Upper lobe of left lung (tissue), 6 donors: Measurements from ENCODE around the gene KCNMA1. TPM values are rescaled to one million over a fixed set of nuclear protein-coding genes. Genes with fewer than 3 reads are reported as not detected.
A peak's percentile ranks its signal among the peaks of the same experiment; 100 is the strongest.

Experiments
- ATAC-seq, 2 donors: fragments of 200-7000 bp; cut with Tn5 transposase; one replicate each; pipeline ENCODE4 v1.9.1; 2022; ENCODE audit warnings: mild to moderate bottlenecking in 2 of 2, moderate library complexity in 2 of 2; ENCODE audit not compliant: low FRiP score in 2 of 2
- DNase-seq, 2 donors: peaks; one replicate each; pipeline ENCODE4 v3.0.0-alpha.2; 2019 to 2020
- H3K27ac ChIP-seq, 4 donors: fragments of 200-600 bp; sonication (generic); one replicate each; pipeline ENCODE4 v1.5.1; 2016 to 2019
- H3K27me3 ChIP-seq, 4 donors: fragments of 200-600 bp; sonication (generic); one replicate each; pipeline ENCODE4 v1.5.1; 2017 to 2019
- H3K36me3 ChIP-seq, 4 donors: fragments of 200-600 bp; sonication (generic); one replicate each; pipeline ENCODE4 v1.5.1; 2016 to 2019
- H3K4me1 ChIP-seq, 4 donors: fragments of 200-600 bp; sonication (generic); one replicate each; pipeline ENCODE4 v1.5.1; 2018 to 2019
- H3K4me3 ChIP-seq, 4 donors: fragments of 200-600 bp; sonication (generic); one replicate each; pipeline ENCODE4 v1.5.1; 2017 to 2019; ENCODE audit warnings: mild to moderate bottlenecking in 2 of 4, moderate library complexity in 1 of 4
- H3K9me3 ChIP-seq, 4 donors: fragments of 200-600 bp; sonication (generic); one replicate each; pipeline ENCODE4 v1.5.1; 2018 to 2019
- EP300 ChIP-seq, 4 donors: sonication (generic); formaldehyde crosslinking; IDR thresholded peaks; one replicate each; pipeline ENCODE4 v1.5.1; 2017; ENCODE audit warnings: antibody characterized with exemption in 4 of 4, control low read depth in 2 of 4
- POLR2A ChIP-seq, 4 donors: fragments of 450-650 bp; IDR thresholded peaks; one replicate each; pipeline ENCODE4 v1.5.1; 2016 to 2017; ENCODE audit warnings: antibody characterized with exemption in 4 of 4, mild to moderate bottlenecking in 2 of 4
- POLR2AphosphoS5 ChIP-seq, 2 donors: sonication (generic); formaldehyde crosslinking; IDR thresholded peaks; one replicate each; pipeline ENCODE4 v1.5.1; 2017; ENCODE audit warnings: antibody characterized with exemption in 2 of 2
- WGBS, 2 donors: methylation state at CpG; one replicate each; pipeline ENCODE4 v1.1.5; 2017 to 2018; 5-methylcytosine and 5-hydroxymethylcytosine counted together
- total RNA-seq, 6 donors: library from RNA; depleted of rRNA in 4 of 6; stranded (reverse); fragments of >200 nt in 4 of 6; gene quantifications; one replicate each; pipeline versions ENCODE4 v1.1.0 to v1.2.1, GENCODE V29; 2016 to 2021
- TF ChIP-seq, protein P1 (sequence below), 6 experiments: fragments of 450-650 bp in 4 of 6; fragments of 200-600 bp in 2 of 6; sonication (generic) in 2 of 6; IDR thresholded peaks; one replicate each; pipeline ENCODE4 v1.5.1; 2016 to 2019; ENCODE audit warnings: antibody characterized with exemption in 6 of 6
- donor health status: DM: no; HTN: no; CAD: no; lungs with moderate emphysema.
- donor health status: DM: no; HTN: yes; CAD: no; lungs with severe emphysema.

KCNMA1 gene
- total RNA-seq, 6 donors from 2014 or later: 5.8 to 107 (median 22.0) TPM

DNA sequence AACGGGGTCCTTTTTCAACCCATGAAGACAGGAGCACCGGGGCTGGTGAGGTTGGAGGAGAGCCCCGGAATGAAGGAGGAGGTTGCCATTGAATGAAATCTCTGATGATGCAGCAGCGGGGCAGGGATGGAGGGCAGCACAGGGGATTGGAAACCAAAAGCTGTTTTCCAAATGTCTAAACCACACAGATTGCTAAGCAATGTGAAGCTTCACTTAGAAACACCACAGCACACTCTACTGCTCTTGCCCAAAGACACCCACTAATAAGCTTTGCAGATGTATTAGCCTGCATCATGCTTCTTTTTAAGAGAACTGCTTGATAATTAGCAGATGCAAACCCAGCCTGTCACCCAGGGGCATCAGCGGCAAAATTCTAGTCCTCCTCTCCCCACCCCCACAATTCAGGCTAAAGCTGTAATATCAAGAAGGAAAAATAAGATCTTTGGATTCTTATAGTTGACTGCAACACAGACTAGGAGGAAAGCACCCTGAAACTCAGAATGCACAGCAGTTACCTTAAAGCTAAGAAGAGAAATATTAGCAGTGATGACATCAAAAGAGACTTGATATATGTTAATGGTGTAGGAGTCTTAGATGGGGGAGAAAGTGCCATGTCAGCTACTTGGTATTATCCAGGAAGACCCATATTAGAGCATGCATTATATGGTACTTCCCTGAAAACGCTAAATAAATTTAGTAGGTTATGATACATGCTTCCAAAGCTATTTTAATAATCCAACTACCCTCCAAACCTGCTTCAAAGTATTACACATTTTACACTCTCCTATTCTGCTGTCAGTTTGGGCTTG is 666.7 kb downstream of the KCNMA1 start:
- no peak overlapping the region for H3K4me3 ChIP-seq
- WGBS, 2 donors: 75 to 81% methylated on average over 6 of the region's 6 CpGs
- no peaks in the 10 kb centered on the region for H3K27me3 ChIP-seq
- no peaks in the 10 kb centered on the region for H3K36me3 ChIP-seq
- TF ChIP-seq, protein P1, sequence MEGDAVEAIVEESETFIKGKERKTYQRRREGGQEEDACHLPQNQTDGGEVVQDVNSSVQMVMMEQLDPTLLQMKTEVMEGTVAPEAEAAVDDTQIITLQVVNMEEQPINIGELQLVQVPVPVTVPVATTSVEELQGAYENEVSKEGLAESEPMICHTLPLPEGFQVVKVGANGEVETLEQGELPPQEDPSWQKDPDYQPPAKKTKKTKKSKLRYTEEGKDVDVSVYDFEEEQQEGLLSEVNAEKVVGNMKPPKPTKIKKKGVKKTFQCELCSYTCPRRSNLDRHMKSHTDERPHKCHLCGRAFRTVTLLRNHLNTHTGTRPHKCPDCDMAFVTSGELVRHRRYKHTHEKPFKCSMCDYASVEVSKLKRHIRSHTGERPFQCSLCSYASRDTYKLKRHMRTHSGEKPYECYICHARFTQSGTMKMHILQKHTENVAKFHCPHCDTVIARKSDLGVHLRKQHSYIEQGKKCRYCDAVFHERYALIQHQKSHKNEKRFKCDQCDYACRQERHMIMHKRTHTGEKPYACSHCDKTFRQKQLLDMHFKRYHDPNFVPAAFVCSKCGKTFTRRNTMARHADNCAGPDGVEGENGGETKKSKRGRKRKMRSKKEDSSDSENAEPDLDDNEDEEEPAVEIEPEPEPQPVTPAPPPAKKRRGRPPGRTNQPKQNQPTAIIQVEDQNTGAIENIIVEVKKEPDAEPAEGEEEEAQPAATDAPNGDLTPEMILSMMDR (IDR thresholded peaks at IDR 0.05): no peak
- no peak for TF ChIP-seq POLR2A (IDR thresholded peaks at IDR 0.05)
- TF ChIP-seq EP300 (IDR thresholded peaks at IDR 0.05): no peak
- TF ChIP-seq POLR2AphosphoS5 (IDR thresholded peaks at IDR 0.05): no peak
- no peak overlapping the region for H3K27ac ChIP-seq
- DNase-seq (no peak), ATAC-seq (no peak)
- no peaks in the 10 kb centered on the region for H3K9me3 ChIP-seq
- H3K4me1 ChIP-seq: no peaks in the 10 kb centered on the region

DNA sequence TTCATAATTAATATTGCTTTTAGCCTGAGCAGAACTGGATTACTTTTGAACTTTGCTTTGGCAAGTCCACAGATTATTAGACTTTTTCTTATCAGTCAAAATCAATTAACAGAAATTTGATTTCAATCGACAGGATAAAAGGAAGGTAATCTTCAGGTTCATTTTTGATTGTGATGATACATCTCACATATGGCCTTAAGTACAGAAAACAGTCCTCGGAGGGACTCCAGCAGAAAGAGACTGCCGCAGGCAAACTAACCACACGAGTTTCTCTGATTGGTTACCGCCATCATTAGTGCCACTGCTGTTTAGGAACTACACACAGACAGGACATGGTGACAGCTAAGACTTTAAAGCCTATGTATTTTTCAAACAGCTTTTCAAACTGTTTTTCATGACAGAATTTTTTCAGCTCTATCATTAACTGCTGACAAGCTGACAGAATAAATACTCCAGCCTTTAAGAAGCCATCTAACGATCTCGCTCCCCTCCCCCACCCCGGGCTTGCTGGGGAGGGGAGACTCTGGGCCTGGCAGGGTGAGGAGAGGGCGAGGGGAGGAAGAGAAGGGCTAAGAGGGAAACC is 668.2 kb downstream of the KCNMA1 start:
- TF ChIP-seq, protein P1 (IDR thresholded peaks at IDR 0.05): no peak
- TF ChIP-seq POLR2AphosphoS5 (IDR thresholded peaks at IDR 0.05) (no peak), EP300 (IDR thresholded peaks at IDR 0.05) (no peak)
- H3K4me1 ChIP-seq: no peaks in the 10 kb centered on the region
- WGBS, 2 donors: 70 to 76% methylated on average over 9 of the region's 9 CpGs

DNA sequence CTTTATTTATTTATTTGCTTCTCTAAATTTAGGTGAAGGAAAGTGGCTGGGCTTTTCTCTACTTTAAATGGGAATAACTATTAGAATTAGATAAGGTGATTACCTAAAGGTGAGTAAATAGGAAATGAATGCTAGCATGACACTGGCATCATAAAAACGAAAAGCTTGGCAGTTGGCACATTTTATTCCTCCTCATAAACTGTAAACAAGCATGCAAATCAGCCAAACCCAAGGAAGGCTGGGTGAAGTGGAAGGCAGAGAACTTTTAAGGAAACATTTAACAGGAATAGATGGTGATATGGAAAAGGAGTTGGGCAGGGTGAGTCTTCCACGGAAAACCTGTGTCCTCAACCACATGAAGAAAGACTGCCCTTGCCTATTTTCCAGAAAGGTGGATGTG is 669.1 kb downstream of the KCNMA1 start:
- no peak for ATAC-seq
- DNase-seq: no peak
- H3K4me1 ChIP-seq: no peaks in the 10 kb centered on the region
- H3K36me3 ChIP-seq: no peaks in the 10 kb centered on the region
- no peaks in the 10 kb centered on the region for H3K9me3 ChIP-seq
- no peaks in the 10 kb centered on the region for H3K27me3 ChIP-seq
- 74 to 80% methylated on average over 2 of the region's 2 CpGs for WGBS, 2 donors
- TF ChIP-seq POLR2AphosphoS5 (IDR thresholded peaks at IDR 0.05): no peak
- TF ChIP-seq POLR2A (IDR thresholded peaks at IDR 0.05): no peak
- TF ChIP-seq EP300 (IDR thresholded peaks at IDR 0.05): no peak
- TF ChIP-seq, protein P1 (IDR thresholded peaks at IDR 0.05): no peak
- H3K4me3 ChIP-seq: no peak overlapping the region
- H3K27ac ChIP-seq: no peak overlapping the region

More for the DNA sequence above, 668.2 kb downstream of the KCNMA1 start:
- no peaks in the 10 kb centered on the region for H3K9me3 ChIP-seq
- H3K27me3 ChIP-seq: no peaks in the 10 kb centered on the region
- DNase-seq (no peak), ATAC-seq (no peak)
- H3K27ac ChIP-seq: no peak overlapping the region
- H3K36me3 ChIP-seq: no peaks in the 10 kb centered on the region
- H3K4me3 ChIP-seq: no peak overlapping the region

DNA sequence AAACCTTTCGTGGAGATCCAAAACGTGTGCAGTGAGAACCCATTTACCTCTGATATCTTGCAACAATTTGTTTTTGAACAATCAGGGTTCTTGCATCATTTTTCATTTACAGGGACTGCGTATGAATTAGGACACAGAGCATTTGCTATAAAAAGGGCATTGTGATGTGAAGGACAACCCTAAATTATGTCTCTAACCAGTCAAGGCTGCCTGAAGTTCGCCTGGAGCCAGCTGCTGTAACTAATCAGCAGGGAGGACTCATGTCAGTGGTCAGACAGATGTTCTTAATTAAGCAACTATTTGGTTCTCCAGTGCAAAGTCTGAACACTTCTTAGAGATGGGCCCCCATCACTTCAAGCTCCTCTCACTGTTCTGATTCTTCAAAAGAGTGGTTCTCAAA is 674.8 kb downstream of the KCNMA1 start:
- no peak for TF ChIP-seq POLR2AphosphoS5 (IDR thresholded peaks at IDR 0.05)
- no peak for TF ChIP-seq POLR2A (IDR thresholded peaks at IDR 0.05)
- TF ChIP-seq, protein P1 (IDR thresholded peaks at IDR 0.05): no peak
- no peak for TF ChIP-seq EP300 (IDR thresholded peaks at IDR 0.05)
- Histone ChIP-seq H3K27ac (no peak overlapping the region), H3K9me3 (no peaks in the 10 kb centered on the region), H3K4me3 (no peak overlapping the region), H3K36me3 (no peaks in the 10 kb centered on the region), H3K4me1 (no peaks in the 10 kb centered on the region), H3K27me3 (no peaks in the 10 kb centered on the region)
- peak in 1 of 2 donors; percentile 16 for ATAC-seq
- no peak for DNase-seq
- WGBS, 2 donors: 79 to 86% methylated on average over 4 of the region's 4 CpGs
